IPS-18c (cell line): Measurements from ENCODE around the gene ERAL1.
A peak's percentile ranks its signal among the peaks of the same experiment; 100 is the strongest.
"Not testable (repeated sequence)": the region's sequence is repeated elsewhere in the genome, so short reads cannot be mapped to it uniquely, and the experiment has no call there.

Experiments used
- H3K4me3 ChIP-seq: 2 replicates; pipeline ENCODE4 v1.7.0; 2013; ENCODE audit warnings: low read depth, mild to moderate bottlenecking, low read length, moderate library complexity; ENCODE audit not compliant: insufficient read depth
- H3K9me3 ChIP-seq: one replicate; pipeline ENCODE4 v1.6.1; 2013; ENCODE audit warnings: mild to moderate bottlenecking, low read length, moderate library complexity; ENCODE audit not compliant: control insufficient read depth, insufficient read depth

ERAL1 gene

GRCh38 chr17:28888832-28889231 is 34.0 kb downstream of the ERAL1 start:
- Histone ChIP-seq H3K4me3 (no peak overlapping the region), H3K9me3 (no peaks in the 10 kb centered on the region)

DNA sequence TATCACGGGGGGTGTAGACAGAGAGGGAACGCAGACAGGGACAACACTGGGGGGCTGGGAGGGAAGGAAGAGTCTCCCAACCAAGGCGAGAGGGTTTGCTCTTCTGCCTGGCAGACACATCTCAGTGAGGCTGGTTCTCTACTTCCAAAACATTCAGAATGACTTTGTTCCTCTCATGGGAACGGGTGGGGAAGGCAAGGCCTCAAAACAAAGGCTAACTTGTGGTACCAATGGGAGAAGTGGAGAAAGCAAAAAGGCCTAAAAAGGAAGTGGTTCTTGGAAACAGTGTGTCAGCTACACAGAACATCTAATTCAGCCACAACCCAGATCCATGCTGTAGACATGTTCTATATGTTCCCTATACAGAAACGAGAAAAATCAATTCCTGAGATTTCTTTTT is 35.2 kb downstream of the ERAL1 start:
- Histone ChIP-seq H3K4me3 (no peak overlapping the region), H3K9me3 (no peaks in the 10 kb centered on the region)

- H3K9me3 ChIP-seq, result no peaks in the 10 kb centered on the region
- H3K4me3 ChIP-seq, result no peak overlapping the region
Observed at GRCh38 chr17:28891201-28891600, 36.4 kb downstream of the ERAL1 start.

GRCh38 chr17:28892024-28892423 is 37.2 kb downstream of the ERAL1 start:
- H3K4me3 ChIP-seq, result no peak overlapping the region
- no peaks in the 10 kb centered on the region for H3K9me3 ChIP-seq

GRCh38 chr17:28893248-28894183 is 38.7 kb downstream of the ERAL1 start:
- not testable (repeated sequence) for H3K4me3 ChIP-seq, H3K9me3 ChIP-seq

DNA sequence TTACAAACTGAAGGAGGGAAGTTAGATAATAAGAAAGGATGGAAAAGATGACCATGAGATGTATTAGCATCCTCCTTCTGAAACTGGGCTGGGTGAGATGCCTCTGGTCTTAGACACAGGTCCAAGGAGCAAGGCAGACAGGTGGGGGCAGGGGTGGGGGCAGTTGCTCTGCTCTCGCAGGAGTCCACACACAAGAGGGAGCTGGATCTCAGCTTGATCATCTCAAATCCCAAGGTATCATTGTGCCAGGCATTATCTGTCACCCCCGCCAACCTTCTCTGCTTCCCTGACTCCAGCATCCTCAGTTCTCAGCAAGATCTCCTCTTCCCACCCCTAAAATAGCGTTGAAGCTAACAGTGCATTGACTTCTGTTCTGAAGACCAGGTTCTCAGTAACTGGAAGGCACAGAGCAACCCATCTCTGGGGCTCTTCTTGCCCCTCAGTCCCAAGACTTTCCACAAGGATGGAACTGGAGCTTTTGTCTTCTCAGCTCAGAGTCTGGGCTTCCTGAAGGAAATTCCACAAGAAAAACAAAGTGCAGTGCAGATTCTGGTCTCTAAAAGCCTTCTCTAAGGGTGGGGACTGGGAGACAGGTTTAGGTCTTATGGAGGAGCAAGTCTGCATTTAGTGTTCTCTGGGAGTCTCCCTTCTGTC is 41.1 kb downstream of the ERAL1 start:
- Histone ChIP-seq H3K9me3 (no peaks in the 10 kb centered on the region), H3K4me3 (peak overlapping the region; percentile 92)

DNA sequence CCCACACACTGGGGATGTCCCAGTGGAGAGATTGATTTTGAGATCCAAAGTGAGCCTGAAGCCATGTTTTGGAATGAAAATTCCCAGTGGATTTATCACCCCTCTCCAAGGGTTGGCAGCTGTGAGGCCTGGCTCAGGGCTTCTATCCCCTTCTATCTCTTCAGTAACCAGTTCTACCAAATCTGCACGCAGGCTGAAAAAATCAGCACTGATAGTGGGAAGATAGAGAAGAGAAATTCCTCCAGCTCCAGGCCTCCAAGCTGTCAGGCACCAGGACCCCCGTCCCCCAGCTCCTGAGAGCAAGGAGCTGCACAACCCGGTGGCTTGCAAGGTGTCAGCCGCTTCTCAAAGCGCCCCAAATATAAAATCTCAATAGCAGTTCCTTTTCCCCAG is 41.7 kb downstream of the ERAL1 start:
- no peaks in the 10 kb centered on the region for H3K9me3 ChIP-seq
- peak overlapping the region; percentile 92 for H3K4me3 ChIP-seq

DNA sequence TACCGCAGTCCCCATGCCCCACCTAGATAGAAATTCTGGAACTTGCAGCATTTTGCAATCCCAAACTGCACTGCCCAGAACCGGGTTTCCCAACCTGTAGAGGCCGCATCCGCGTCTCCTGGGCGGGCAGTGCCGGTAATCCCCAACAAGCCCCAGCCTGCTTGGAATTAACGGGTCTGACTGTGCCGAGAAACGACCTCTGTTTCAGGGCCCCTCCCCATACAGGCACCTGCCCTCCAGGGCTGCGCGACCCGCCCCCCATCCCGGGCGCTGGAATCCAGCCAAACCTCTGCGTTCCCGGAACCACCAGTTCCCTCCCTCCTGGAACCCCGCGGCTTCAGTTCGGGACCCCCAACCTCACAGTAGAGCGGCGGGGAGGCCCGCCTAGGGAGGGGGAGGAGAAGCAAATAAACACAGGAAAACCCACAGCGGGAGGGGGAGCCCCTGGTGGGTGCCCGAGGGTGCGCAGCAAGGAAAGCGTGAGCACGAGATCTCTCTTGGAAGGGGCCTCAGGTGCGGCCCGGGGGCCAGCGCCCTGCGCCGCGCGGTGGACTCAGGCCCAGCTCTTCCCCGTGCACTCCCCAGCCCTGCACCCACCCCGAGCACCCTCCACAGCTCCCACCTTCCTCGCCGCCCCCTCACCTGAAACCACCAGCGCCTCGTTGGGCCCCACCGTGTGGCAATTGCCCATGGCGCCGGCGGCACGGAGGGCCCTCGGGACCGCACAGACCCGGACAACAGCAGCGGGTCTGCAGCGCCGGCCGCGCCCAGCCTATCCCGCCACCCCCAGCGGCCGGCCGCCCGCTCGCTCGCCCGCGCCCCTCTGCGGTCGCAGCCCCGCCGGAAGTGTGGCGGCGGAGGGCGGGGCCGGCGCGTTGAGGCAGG is 42.3 kb downstream of the ERAL1 start, which contains the start of gene FLOT2:
Gene FLOT2 (minus strand): TSS at position 850 of the 885 bp plus-strand sequence. CDS start 159 bp downstream, at position 691.
- Histone ChIP-seq H3K4me3 (peak within 1 kb of the TSS; percentile 92), H3K9me3 (no peaks in the 10 kb centered on the region)

DNA sequence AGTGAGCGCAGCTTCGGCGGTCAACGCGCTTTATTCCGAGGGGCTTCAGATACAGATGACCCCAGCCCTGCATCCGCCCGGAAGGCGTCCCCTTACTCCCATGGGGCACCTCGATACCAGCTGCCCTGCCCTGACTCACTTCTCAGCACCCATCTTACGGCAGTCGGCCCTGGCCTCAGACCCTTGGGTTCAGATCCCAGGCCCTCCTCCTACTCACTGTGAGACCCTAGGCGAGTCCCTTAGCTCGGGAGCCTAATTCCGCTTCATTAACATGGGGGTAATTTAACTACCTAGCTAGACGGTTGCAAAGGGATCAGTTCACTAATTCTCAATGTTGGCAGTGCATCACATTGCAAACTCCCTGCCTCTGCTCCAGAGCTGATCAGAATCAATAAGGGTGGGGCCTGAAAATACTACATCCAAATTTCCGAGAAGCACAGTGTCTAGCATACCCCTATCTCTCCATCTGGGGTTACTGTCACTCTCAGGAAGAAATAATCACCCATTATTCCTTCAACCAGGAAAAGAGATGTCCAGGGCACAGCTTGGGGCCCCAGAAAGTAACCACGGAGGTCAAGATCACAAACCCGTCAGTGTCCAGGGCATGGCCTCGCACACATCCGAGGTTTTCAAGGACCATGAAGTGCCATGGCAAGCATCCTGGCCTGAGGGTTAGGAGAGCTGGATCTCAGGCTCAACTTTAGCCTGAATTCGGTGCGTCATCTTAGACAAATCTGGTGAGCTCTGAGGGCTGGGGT is 43.1 kb downstream of the ERAL1 start:
- no peaks in the 10 kb centered on the region for H3K9me3 ChIP-seq
- H3K4me3 ChIP-seq, result peak overlapping the region; percentile 92; the same call in 1 of the 2 replicates

- Histone ChIP-seq H3K9me3 (no peaks in the 10 kb centered on the region), H3K4me3 (no peak overlapping the region)
Observed at GRCh38 chr17:28898527-28898955, 43.7 kb downstream of the ERAL1 start.

GRCh38 chr17:28899212-28899815 is 44.5 kb downstream of the ERAL1 start:
- no peaks in the 10 kb centered on the region for H3K9me3 ChIP-seq
- no peak overlapping the region for H3K4me3 ChIP-seq

DNA sequence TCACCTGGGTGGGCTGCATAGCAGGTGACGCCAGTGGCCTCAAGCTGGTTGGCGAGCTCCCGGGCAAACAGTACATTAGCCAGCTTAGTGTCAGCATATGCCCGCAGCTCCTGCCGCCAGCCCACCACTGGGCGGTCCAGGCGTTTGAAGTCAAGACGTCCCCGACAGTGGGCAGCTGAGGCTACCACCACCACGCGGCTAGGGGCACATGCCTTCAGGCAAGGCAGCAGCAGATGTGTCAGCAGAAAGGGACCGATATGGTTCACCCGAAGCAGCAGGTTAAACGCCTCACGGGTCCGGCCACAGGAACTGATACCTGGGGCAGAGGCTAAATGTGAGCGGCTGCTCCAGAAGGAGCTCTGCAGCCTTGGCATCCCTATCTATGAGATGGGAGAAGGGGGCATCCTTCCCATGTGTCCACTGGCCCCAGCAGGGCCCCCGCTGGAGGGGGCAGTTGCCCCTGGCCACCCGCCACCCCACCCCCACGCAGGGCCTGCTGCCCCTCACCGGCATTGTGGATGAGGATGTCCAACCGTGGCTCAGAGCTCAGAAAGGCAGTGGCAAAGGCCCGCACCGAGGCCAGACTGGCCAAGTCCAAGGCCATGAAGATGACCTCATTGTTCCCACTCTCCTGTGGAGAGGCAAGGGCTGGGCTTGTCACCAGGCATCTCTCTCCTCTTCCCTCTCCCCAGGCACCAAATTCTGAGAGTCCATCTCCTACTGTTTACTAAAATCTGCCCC is 46.3 kb downstream of the ERAL1 start:
- no peak overlapping the region for H3K4me3 ChIP-seq

DNA sequence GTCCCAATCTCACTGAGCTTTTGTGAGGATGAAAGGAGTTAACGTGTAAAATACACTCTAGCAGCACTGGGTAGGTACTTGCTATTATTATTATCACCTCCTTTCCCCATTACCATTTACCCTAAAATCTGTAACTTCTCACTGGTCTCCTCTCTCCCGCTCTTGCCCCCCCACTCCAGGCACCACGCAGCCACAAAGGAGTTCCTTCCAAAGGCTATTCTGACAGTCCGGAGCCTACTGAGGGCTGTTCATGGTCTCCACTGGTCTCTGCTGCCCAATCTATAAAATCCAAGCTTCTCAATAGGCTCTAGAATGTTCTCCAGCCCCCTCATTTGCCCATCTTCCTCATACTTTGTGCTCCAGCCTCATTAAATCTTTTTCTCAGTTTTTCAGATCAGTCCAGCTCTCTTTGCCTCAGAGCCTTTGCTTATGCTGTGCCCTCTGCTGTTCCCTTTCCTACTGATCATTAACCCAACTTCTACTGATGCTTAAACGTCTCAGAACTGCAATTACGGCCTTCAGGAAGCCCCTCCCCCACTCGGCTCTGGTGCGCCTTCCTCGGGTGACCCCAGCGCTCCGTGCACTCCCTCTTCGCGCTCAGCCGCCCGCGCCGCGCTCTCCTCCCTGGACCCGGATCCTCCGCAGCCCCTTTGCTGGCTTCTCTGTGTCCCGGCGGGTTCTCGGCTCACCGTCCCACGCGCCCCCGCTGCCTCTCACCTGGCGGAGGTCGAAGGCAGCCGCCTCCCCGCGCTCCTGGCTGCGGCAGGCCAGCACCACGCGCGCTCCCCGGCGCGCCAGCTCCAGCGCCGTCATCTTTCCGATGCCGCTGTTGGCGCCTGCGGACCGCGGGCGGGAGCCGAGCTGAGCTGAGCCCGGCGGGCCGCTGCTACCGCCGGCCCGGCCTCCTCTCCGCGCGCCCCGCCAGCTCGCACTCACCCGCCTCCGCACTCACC is 47.3 kb downstream of the ERAL1 start:
- Histone ChIP-seq H3K9me3 (no peaks in the 10 kb centered on the region), H3K4me3 (peak overlapping the region; percentile 78)

More for the DNA sequence above, 46.3 kb downstream of the ERAL1 start:
- H3K9me3 ChIP-seq, result no peaks in the 10 kb centered on the region

- H3K4me3 ChIP-seq, result peak within 1 kb of the TSS; percentile 78
- H3K9me3 ChIP-seq, result no peaks in the 10 kb centered on the region
Observed at GRCh38 chr17:28902819-28903545, 48.2 kb downstream of the ERAL1 start, which contains the start of gene DHRS13. DHRS13 (minus strand) TSS chr17:28903079; CDS start chr17:28902944, 135 bp downstream.
